ENCODE measurements around the gene NR6A1.

The NR6A1 gene

DNA sequence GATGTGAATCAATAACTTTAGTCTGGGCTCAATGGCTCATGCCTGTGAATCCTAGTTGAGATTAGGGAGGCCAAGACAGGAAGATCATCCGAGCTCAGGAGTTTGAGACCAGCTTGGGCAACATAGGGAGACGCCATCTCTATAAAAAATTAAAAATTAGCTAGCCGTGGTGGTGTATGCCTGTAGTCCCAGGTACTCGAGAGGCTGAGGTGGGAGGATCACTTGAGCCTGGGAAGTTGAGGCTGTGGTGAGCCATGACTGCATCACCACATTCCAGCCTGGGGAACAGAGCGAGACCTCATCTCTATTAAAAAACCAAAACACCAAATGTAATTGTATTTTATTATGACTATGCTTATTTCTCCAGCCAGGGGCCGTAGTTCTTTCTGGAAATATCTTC is 194.4 kb downstream of the NR6A1 start:
- TF ChIP-seq, protein P1, sequence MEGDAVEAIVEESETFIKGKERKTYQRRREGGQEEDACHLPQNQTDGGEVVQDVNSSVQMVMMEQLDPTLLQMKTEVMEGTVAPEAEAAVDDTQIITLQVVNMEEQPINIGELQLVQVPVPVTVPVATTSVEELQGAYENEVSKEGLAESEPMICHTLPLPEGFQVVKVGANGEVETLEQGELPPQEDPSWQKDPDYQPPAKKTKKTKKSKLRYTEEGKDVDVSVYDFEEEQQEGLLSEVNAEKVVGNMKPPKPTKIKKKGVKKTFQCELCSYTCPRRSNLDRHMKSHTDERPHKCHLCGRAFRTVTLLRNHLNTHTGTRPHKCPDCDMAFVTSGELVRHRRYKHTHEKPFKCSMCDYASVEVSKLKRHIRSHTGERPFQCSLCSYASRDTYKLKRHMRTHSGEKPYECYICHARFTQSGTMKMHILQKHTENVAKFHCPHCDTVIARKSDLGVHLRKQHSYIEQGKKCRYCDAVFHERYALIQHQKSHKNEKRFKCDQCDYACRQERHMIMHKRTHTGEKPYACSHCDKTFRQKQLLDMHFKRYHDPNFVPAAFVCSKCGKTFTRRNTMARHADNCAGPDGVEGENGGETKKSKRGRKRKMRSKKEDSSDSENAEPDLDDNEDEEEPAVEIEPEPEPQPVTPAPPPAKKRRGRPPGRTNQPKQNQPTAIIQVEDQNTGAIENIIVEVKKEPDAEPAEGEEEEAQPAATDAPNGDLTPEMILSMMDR (IDR thresholded peaks at IDR 0.05; ENCODE audit: low read depth, low read length), result no peak
- no peak overlapping the region for H3K4me3 ChIP-seq (ENCODE audit: low read depth, low read length)

DNA sequence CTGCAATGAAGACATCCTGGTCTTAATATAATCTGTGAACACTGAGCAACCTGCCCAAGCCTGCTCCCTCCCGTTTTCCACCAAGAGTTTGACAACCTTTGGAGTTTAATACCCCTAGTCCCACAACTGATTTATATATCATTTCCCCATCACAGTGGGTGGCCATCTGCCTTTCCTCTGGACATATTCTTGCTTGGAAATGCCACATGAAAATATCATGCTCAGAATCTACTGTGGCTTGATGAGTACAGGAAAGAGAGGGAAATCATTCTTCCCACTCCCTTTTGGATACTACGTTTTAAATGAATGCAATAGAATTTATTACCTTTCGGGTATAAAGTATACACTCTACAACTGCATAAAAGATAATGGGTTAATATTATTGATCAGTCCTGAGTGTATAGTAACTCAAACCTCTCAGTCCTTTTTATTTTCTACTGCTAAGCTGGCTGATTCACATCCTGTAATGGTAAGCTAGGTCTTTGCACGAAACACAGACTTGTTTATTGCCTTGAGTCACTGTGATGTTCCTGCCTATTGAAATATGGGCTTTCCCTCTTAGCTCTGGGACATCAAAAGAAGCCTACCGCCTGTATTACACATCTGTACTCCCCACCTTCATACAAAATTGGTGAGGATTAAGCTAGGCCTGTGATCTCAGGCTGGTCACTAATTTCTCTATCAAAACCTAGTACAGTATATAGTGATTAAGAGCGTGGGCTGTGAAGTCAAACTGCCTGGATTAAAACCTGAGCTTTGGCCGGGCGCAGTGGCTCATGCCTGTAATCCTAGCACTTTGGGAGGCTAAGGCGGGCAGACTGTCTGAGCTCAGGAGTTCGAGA is 196.4 kb downstream of the NR6A1 start:
- TF ChIP-seq, protein P1 (IDR thresholded peaks at IDR 0.05; ENCODE audit: low read depth, low read length), result no peak
- no peak overlapping the region for H3K4me3 ChIP-seq (ENCODE audit: low read depth, low read length)

DNA sequence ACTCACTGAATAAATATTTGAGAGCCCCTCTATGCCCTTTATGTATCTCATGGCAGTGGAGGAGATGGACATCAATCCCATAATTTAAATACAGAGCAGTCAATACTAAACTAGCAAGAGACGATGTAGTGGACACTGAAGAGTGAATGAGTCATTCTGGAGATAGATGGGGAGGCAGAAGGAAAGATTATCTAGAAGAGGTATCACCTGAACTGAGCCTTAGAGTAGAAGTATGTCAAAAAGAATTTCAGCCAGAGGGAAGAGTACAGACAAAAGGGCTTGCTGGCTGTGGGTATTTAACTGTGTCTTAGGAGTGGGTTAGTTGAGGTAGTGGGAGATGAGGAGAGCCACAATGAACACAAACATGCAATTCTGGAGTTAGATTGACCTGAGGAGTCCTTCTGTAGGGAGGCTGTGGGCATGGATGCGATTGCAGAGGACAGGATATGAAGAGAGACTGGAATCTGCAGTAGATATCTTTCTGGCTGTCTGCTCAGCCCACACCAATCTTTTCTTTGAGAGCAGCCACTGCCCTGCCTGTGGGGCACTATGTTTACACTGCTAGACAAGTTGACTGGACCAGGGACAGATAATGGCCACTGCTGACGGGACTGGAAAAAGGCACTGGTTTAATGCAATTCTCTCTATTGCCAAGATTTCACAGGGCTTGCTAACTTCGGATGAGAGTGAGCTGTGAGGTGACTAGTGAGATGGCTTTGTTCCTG is 200.0 kb downstream of the NR6A1 start:
- H3K4me3 ChIP-seq (ENCODE audit: low read depth, low read length), result no peak overlapping the region
- TF ChIP-seq, protein P1 (IDR thresholded peaks at IDR 0.05; ENCODE audit: low read depth, low read length), result no peak

DNA sequence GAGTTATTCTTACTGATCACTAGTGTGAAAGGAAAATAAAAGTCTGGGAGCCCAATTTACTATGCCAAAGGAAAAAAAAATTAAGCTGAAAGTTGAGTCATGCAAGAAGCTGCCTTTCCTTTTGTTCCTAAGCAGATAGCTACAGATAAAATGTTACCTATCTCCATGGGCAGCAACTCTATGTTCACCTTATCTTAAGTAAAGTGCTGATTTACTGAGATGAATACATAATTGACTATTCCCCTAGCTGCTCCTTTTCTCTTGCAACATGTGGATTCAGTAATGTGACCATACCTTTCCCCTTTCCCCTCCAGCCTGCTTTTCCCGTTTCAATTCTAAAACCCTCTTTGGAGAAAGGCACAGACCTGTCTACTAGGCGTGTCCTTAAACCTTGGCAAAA is 201.2 kb downstream of the NR6A1 start:
- no peak overlapping the region for H3K4me3 ChIP-seq (ENCODE audit: low read depth, low read length)
- TF ChIP-seq, protein P1 (IDR thresholded peaks at IDR 0.05; ENCODE audit: low read depth, low read length), result no peak

DNA sequence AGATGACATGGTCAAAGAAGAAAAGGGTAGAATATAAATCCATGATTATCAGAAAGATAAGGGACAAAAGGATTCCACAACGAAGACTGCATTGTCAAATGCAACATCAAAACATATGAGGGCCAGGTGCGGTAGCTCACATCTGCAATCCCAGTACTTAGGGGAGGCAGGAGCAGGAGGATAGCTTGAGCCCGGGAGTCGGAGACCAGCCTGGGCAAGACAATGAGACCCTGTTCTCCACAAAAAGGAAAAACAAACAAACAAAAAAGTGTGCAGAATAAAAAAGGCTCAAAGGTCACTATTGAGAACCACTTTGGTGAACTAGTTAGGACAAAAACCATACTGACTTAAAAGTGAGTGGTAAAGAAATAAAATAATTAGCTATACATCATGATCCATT is 203.7 kb downstream of the NR6A1 start:
- TF ChIP-seq, protein P1 (IDR thresholded peaks at IDR 0.05; ENCODE audit: low read depth, low read length), result no peak
- H3K4me3 ChIP-seq (ENCODE audit: low read depth, low read length), result no peak overlapping the region

DNA sequence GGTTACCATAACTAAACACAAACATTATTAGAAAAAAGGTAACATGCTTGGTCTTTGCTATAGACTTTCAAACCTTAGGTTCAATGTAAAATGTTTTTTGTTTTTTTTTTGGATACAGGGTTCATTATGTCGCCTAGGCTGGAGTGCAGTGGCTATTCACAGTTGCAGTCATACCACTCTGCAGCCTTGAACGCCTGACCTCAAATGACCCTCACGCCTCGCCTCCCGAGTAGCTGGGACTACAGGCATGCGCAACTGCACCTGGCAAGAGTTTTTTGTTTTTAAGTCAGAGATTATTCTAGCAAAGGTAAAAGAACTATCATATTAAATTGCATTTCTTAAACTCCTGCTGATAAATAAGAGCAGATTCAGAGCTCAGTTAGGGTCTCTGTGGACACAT is 208.8 kb downstream of the NR6A1 start:
- TF ChIP-seq, protein P1 (IDR thresholded peaks at IDR 0.05; ENCODE audit: low read depth, low read length), result no peak
- H3K4me3 ChIP-seq (ENCODE audit: low read depth, low read length), result no peak overlapping the region

DNA sequence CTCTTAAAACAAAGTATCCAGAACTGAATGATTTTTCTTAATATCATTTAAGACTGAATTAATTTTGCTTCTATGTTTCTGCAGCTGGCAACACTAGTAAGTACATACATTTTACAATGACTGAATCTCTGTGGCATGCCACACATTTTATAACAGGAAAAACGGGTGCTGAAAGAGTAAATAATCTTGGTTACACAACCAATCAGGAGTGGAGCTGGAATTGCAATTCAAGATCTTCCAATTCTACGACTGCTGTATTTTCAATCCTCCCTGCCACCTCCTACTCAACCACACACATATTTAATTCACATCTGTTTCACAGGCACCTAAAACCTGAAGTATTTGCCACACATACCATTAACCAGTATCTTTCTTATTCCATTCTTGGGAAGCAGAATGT is 211.2 kb downstream of the NR6A1 start:
- no peak overlapping the region for H3K4me3 ChIP-seq (ENCODE audit: low read depth, low read length)
- TF ChIP-seq, protein P1 (IDR thresholded peaks at IDR 0.05; ENCODE audit: low read depth, low read length), result no peak
